ENCODE results near the gene SAC3D1. TPM values are rescaled to one million over a fixed set of nuclear protein-coding genes. Genes with fewer than 3 reads are reported as not detected.
"Not testable (repeated sequence)": the region's sequence is repeated elsewhere in the genome, so short reads cannot be mapped to it uniquely, and the experiment has no call there.

Gene SAC3D1
- total RNA-seq, 1 donor from 2014 or later = 23.0 TPM

DNA sequence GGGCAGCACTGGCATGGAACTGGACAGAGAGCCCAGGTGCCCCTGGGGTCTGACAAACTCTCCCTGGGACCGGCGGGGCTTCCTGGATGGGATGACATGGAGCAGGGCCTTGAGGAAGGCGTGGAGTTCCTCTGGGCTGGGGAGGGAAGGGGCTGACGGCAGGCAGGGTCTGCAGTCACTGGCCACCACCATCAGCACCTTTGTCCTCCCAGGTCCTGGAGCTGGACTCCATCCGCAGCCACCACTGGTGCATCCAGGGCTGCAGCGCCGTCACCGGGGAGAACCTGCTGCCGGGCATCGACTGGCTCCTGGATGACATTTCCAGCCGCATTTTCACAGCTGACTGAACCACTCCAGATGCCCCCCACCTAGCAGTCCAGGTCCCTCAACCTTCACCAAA lies 19.5 kb upstream of the SAC3D1 start:
- intact Hi-C loops (cut with micrococcal nuclease) = no loop called here

DNA sequence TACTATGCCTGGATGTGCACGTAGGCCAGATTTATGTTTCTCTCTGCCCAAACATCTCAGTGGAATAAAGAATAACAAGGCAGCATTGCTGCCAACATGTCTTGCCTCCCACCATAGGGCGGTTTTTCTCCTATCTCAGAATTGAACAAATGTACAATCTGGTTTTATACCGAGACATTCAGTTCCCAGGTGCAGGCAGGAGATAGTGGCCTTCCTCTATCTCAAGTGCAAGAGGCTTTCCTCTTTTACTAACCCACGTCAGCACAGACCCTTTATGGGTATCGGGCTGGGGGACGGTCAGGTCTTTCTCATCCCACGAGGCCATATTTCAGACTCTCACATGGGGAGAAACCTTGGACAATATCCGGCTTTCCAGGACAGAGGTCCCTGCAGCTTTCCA lies 17.5 kb upstream of the SAC3D1 start:
- intact Hi-C loops (cut with micrococcal nuclease) = not testable (repeated sequence)

DNA sequence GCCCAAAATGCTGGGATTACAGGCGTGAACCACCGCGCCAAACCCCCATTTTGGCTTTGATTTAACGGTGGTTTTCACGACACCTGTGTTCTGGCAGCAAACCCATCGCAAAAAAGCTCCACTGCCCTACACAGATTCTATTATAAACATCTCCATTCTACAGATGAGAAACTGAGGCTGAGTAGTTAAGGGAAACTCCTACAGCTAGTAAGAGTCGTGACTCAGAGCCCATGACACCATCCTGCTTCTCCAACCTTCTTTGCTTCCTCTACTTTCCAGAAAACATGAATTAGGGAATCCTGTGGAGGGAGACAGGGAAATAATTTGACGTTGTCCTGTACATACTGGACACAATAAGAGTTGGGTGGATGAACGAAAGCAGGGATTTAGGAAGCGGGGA lies 14.2 kb upstream of the SAC3D1 start:
- intact Hi-C loops (cut with micrococcal nuclease) = loop anchor here (1.0 kb wide), 7 partner anchors 13 to 110 kb away; partner anchors contain the start of genes ARL2, ATG2A, CDCA5 and PPP2R5B

DNA sequence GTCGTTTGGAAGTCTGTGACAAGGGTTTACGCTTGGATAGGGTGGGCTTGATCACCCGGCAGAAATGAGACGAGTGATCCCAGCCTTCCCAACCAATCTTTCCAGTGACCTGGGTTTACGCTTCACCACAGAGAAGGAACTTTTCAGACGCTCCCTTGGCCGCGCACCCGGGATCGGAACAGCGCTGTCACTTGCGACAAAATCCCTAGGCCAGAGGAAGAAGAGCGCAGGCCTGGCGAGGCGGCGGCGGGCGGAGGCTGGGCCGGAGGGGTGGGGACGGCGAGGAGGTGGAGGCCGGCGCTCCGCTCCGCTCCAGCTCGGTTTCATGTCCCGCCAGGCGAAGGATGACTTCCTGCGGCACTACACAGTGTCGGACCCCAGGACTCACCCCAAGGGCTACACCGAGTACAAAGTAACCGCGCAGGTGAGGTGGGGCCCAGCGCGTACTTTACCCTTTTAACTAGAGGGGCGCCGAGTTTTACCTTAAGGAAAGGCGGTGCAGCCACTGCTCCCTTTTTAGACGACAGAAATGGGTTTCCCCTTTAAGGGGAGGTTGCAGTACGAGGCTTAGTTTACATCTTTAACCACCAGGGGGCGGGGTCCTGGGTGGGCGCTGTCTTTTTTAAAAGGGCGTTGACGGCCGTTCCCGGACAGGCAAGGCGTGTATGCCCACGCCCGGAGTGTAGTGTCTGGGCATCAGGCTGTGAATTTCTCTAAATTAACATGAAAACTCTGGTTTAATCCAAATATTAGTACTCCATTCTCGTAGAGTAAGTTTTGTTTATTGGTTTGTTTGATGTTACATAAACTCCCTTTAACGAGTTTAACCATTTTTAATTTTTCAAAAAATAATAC lies 13.6 kb upstream of the SAC3D1 start, which contains the start of gene SNX15:
SNX15 (plus strand) TSS at position 227 of the 855 bp plus-strand sequence; CDS start at position 326, 99 bp downstream.
- intact Hi-C loops (cut with micrococcal nuclease) = loop anchor here (1.0 kb wide), 7 partner anchors 13 to 110 kb away; partner anchors contain the start of genes ARL2, ATG2A, CDCA5 and PPP2R5B

DNA sequence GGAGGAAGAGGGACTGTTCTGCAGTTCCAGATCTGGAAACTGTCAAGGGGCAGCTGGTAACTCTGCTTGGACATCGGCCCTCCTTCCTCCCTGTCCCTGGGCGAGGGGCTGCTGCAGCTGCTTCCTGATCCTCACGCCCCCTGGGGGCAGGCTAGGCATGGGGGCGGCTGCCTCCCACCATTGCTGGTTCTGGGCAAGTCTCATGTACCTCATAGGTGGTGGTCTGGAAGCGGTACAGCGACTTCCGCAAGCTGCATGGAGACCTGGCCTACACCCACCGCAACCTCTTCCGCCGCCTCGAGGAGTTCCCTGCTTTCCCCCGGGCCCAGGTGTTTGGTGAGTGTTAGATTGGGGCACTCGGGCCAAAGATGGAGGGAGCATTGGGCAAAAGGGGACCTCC lies 8.8 kb upstream of the SAC3D1 start:
- intact Hi-C loops (cut with micrococcal nuclease) = no loop called here

DNA sequence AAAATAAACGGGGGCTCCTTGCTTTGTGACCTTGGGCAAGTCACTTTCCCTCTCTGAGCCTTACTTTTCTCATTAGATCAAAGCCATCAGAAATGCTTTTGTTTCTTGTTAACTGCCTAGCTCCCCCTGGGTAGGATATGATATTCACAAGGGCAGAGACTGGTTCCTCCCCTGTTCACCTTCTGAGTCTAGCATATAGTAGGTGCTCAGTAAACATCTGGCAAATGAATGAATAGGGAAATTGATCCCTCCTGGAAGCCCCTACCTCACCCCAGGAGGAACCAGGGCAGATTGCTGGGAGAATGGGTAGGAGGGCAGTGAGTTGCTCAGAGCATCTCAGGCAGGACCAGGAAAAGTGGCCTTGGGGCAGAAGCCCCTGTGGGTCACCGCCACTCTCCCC lies 6.6 kb upstream of the SAC3D1 start:
- intact Hi-C loops (cut with micrococcal nuclease) = no loop called here

DNA sequence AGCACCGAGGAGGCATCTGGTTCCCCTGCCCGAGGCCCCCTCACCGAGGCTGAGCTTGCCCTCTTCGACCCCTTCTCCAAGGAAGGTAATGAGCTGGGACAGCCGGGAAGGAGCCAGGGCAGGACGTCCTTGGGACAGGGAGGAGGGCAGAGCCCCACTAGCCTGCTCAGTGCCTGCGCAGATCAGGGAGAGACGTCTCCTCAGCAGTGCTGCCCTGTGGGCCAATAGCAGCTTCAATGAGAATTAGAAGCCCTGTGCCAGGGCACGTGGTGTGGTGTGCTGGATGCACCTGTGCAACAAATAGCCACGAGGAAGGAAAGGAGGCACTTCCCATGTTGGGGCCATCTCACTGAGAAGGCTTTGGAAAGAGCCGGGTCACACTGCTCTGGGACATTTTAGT lies 5.4 kb upstream of the SAC3D1 start:
- intact Hi-C loops (cut with micrococcal nuclease) = no loop called here

DNA sequence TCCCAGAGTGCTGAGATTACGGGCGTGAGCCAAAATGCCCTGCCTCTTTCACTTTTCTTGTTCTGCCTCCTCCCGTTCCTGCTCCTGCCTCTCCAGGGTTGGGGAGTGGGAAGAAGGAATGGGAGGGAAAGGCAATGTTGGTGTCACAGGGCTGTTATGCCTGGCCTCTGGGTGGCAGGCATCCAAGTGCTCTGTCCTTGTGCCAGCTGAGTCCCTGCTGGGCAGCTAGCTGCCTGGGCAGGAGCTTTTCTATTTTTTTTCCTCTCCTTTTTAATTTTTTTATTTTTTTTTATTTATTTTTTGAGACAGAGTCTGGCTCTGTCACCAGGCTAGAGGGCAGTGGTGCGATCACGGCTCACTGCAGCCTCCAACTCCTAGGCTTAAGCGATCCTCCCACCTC lies 4.1 kb upstream of the SAC3D1 start:
- intact Hi-C loops (cut with micrococcal nuclease) = no loop called here

DNA sequence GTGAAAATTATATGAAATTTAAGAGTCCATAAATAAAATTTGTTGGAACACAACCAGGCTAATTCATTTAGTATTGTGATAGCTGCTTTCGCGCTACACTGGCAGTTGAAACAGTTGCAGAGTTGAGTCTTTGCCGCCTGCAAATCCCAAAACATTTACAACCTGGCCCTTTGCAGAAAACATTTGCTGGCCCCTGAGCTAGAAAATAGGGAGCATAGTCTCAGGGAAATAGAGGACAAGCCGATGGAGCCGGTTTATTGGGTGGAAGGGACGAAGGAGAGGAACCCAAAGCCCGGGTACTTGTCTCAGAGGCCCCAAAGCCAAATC lies 527 bp upstream of the SAC3D1 start:
- intact Hi-C loops (cut with micrococcal nuclease) = loop anchor here (1.0 kb wide), 2 partner anchors 13 to 77 kb away; partner anchors contain the start of genes SNX15 and ZNHIT2

DNA sequence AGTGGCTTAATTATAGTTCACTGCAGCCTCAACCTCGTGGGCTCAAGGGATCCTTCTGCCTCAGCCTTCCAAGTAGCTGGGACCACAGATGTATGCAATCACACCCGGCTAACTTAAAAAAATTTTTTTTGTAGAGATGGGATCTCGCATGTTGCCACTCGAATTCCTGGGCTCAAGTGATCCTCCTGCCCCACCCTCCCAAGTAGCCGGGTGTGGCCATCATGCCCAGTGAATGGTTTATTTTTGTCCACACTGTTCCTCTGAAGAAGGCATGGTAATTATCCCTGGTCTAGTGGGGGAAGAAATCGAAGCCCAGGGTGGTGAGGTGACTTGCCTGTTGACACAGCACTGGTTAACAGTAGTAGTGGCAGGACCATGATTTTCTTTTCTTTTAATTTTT lies 1.9 kb downstream of the SAC3D1 start:
- intact Hi-C loops (cut with micrococcal nuclease) = no loop called here

DNA sequence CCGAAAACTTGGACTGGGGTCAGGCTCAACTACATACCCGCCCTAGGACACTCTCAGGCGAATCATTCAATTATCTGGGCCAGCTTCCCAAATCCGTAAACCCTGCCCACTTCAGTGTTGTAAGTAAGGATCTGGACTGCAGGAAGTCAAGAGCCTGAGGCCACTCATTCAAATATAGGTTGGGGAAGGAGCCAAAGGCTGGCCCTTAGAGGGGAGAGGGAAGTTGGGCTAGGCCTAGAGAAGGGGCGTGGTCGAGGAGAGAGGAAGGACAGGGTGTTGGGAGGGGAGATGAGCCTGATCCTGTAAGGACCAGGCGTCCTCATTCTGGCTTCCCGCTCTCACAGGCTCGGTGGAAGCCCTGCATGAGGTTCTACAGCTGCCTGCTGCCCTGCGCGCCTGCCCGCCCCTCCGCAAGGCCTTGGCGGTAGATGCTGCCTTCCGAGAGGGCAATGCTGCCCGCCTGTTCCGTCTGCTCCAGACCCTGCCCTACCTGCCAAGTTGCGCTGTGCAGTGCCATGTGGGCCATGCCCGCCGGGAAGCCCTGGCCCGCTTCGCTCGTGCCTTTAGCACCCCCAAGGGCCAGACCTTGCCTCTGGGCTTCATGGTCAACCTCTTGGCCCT lies 3.0 kb downstream of the SAC3D1 start:
- intact Hi-C loops (cut with micrococcal nuclease) = no loop called here

DNA sequence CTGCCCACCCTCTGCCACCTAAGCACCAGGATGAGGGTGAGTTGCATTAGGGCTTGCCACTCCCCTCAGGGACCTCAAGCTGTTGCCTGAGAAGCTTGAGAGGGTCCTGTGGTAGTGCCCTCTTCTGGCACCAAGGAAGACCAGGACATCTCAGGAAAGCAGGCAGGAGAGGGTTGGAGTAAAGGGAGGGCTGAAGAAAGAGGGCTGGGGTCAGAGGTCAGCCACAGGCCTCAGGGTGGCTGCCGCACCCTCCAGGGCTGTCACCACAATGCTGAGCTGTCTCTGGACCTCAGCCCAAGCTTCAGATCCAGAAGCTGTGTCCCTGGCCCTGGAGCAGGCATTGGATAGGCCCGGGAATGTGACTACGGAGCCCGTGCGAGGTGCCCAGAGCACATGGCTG lies 4.1 kb downstream of the SAC3D1 start:
- intact Hi-C loops (cut with micrococcal nuclease) = no loop called here

DNA sequence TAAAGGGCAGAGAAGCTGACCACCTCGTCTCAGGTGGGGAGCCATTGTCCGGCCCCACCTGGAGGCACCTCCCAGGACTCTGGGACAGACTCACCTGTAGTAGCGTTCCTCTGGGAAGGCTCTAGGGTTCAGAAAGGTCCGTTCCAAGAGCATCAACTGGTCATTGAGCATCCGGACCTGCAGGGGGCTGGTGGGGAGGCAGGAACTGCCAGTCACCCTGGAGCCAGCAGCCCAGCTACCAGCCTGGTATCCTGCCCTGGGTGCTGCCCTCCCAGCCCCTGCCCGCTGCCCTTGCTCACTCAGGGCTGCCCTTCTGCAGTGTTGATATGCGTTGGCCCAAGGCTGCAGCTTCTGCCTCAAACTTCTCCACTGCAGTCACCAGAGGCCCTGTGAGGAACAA lies 4.7 kb downstream of the SAC3D1 start:
- intact Hi-C loops (cut with micrococcal nuclease) = no loop called here

DNA sequence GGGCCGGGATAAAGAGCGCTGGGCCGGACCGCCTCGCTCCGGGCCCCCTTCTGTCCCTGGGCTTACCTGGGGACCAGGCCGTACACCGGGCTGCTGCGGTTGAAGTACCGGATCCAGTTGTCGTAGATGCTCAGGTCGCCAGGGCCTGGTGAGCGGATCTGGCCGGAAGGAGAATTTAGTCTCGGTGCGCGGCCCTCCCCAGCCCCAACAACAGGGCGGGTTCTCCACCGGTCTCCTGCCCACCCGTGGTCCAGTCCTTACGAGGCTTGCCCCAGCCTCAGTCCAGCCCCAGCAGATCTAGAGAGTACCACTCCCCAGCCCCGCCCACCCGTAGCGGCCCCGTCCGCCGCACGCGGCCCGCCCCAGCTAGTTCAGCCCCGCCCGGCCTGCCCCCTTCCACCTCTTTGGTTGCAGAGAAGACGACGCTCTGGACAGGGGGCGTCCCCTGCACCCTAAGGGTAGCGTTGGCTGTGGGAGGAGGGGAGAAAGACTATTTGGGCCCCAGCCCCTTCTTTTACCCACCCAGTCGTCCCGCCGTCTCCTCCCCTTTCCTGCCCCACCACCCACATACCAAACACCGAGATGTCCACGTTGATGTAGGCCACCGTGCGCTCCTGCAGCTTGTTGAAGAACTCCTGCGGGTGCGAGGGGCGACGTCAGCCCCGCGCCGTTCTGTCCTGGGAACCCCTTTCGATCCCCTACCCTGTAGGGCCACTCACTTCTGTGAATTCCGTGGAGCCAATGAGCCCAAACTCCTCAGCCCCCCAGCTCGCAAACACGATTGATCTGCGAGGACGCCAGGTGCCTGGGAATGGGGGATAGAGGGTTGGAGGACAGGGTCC lies 6.8 kb downstream of the SAC3D1 start:
- intact Hi-C loops (cut with micrococcal nuclease) = no loop called here

DNA sequence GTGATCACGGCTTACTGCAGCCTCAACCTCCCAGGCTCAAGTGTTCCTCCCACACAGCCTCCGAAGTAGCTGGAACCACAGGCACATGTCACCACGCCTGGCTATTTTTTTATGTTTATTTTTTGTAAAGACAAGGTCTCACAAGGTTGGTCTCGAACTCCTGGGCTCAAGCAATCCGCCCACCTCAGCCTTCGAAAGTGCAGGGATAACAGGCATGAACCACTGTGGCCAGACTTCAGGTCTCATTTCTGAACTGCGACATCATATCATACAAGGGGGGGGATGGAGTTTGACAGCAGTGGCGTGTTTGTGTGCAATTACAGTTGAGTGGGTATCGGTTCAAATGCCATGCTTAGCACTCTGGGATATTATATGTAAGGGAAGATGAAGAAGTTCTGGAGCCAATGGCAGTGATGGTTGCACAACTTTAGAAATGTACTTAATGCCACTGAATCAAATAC lies 10.4 kb downstream of the SAC3D1 start:
- intact Hi-C loops (cut with micrococcal nuclease) = no loop called here

DNA sequence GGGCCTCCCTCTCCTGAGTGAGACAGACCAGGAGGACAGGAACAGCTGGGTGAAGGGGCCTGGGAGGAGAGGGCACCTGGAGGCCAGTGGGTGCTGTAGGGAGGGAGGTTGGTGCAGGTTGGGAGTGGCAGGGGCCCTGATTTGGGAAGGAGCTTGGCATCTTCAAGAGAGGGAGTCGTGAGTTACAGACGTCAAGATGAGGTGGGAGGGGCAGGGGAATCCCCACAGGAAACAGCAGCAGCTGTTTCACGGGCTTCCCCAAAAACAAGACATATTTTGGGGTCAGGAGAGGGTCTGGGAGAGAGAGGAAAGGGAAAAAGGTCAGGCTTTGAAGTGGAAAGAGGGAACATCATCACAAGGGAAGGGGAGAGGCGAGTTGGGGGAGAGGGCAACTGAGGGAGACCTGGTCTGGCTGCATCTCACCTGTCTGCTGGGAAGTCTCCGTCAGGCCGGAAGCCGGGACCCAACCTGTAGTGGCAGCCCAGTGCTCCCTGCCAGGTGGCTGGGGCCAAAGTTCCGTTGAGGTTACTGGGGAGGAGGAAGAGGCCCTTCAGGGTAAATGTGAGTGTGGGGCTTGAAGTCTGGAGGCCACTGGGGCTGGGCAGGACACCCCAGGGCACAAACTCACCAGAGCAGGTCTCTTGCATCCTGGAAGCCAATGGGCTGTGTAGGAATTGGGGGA lies 13.0 kb downstream of the SAC3D1 start:
- intact Hi-C loops (cut with micrococcal nuclease) = no loop called here

DNA sequence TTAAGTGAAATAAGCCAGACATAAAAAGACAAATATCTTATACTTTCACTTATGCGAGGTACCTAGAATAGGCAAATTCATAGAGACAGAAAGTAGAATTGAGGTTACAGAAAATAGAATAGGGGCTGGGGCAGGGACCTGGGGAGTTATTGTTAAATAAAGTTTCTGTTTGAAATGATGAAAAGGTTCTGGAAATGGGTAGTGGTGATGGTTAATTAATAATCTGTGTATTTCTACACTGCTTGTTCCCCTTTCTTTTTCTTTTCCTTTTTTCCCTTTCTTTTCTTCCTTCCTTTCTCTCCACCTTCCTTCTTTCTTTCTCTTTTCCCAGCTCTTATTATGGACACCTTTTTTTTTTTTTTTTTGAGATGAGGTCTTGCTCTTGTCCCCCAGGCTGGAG lies 14.5 kb downstream of the SAC3D1 start:
- intact Hi-C loops (cut with micrococcal nuclease) = no loop called here

DNA sequence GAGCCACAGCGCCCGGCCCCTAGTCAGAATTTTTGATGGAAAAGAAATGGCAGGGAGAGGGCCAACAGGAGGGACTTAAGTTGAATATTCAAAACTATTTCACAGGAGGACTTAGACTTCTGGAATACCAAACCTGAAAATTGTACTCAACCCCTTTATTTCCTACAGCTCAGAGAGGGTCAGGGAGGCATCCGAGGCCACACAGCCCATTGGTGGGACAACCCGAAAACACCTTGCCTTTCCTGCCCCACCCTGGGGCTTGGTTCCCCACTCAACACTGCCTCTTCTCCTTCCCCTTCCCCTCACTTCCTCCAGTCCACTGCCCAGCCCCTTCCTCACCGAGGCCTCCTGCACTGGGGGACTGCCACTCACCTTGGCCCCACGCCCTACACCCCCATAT lies 16.0 kb downstream of the SAC3D1 start:
- intact Hi-C loops (cut with micrococcal nuclease) = no loop called here

DNA sequence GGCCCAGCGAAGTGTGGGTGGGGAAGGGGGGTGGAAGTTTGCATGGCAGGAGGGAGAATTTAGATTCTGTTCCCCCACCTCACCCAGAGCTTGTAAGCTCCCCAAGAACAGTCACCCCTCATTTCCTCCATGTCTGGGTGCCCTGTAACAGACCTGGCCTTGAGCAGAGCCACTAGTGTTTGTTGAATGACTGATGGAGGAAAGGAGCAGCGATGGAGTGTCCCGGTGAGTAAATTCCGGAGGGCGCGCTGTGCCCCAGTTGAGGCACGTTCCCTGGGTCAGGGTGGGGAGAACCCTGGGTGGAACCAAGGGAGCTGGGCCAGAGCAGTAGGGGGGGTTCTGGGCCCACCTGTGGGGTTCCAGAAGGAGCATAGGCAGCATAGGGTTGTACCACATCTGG lies 16.5 kb downstream of the SAC3D1 start:
- intact Hi-C loops (cut with micrococcal nuclease) = no loop called here

DNA sequence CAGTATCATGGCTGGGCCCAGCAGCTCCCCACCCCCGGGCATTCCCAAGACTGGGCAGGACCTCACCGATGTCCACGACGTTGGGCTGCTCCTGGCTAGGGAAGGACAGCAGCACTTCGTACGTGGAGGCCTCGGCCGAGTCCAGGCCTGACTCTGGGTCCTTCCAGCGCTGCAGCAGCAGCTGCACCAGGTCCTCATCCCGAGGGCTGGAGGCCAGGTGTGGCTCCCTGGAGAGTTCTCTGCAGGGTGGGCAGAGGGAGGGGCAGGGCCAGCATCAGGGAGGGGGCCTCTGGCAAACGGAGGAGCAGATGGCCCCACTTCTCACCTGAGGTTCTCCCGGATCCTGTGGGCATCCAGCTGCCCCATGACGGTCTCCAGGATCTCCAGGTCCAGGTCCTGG lies 17.0 kb downstream of the SAC3D1 start:
- intact Hi-C loops (cut with micrococcal nuclease) = no loop called here

DNA sequence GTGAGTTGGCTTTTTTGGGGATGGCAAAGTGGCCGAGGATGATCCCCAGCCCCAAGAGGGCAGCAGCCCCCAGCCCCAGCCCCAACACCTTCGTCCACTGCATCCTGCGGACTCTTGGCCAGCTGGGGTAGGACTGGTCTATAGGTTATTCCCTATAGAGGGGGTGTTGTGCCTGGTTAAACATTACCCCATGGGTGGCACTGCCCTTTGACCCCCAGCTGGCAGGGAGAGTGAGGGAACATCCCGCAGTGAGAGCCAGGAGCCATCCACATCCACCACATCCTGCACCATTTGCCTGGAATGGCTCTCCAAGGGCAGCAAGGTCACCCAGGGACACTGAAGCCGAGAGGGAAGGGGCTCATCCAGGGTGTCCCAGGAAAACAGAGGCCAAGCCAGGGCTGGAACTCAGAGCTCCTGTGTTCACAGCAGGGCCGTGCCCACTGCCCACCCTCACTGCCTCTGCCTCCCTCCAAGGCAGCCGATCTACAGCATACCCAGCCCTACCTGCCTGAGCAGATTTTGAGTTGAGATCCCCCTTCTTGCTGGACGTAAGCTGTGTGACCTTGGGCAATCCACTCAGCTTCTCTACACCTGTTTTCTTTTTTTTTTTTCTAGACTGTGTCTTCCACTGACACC lies 17.5 kb downstream of the SAC3D1 start, which contains the start of gene NAALADL1:
NAALADL1 (minus strand) TSS at position 135 of the 636 bp plus-strand sequence; CDS start at position 103, 32 bp downstream.
- intact Hi-C loops (cut with micrococcal nuclease) = no loop called here

Measured in T-helper 2 cell treated with Interferon-gamma antibody and Interleukin-4, amounts not matched to agents 100 ng/mL and 5 ng/mL, for 36 hours (primary cell).